Left ventricle myocardium superior (tissue), 1 donor: Measurements from ENCODE around the gene GBA2. TPM values are rescaled to one million over a fixed set of nuclear protein-coding genes. Genes with fewer than 3 reads are reported as not detected.

Experiments used
- ATAC-seq: fragments of 200-7000 bp; cut with Tn5 transposase; one replicate; pipeline ENCODE4 v1.9.1; 2020; ENCODE audit warnings: mild to moderate bottlenecking, moderate library complexity
- DNase-seq: peaks from one replicate; pipeline ENCODE4 v3.0.0-alpha.2; 2020
- intact Hi-C: fragments of 100-400 bp; cut with micrococcal nuclease; formaldehyde crosslinking; loops from one replicate; pipeline ENCODE4 v1.11.0; 2022
- total RNA-seq: library from RNA; stranded (reverse); fragmentation: NEBNext Ultra II Directional; extraction: Animal tissue kit (Norgen Biotek cat#: 25700); gene quantifications from one replicate; pipeline ENCODE4 v1.2.1, GENCODE V29; 2021
- donor health status: DM: no; HTN: yes; CAD: no; lungs with severe emphysema.

GBA2 gene
- total RNA-seq, 1 donor from 2014 or later = 90.2 TPM

- ATAC-seq (peak; percentile 92), DNase-seq (no peak)
- intact Hi-C loops = no loop called here
Measured at GRCh38 chr9:35771075-35771433, 22.0 kb upstream of the GBA2 start.

- intact Hi-C loops = no loop called here
Measured at GRCh38 chr9:35769763-35770162, 20.7 kb upstream of the GBA2 start.

GRCh38 chr9:35767458-35767857 lies 18.4 kb upstream of the GBA2 start:
- intact Hi-C loops = no loop called here
- DNase-seq = no peak

More at GRCh38 chr9:35769763-35770162, 20.7 kb upstream of the GBA2 start:
- ATAC-seq (no peak), DNase-seq (no peak)

GRCh38 chr9:35766997-35767396 lies 18.0 kb upstream of the GBA2 start:
- no peak for DNase-seq
- no peak for ATAC-seq
- intact Hi-C loops = no loop called here

More at GRCh38 chr9:35767458-35767857, 18.4 kb upstream of the GBA2 start:
- ATAC-seq = no peak

GRCh38 chr9:35763803-35764202 lies 14.8 kb upstream of the GBA2 start:
- intact Hi-C loops = no loop called here
- ATAC-seq (no peak), DNase-seq (no peak)

GRCh38 chr9:35763181-35763580 lies 14.2 kb upstream of the GBA2 start:
- DNase-seq (no peak), ATAC-seq (no peak)
- intact Hi-C loops = no loop called here

- DNase-seq (no peak), ATAC-seq (no peak)
- intact Hi-C loops = no loop called here
Measured at GRCh38 chr9:35760651-35761050, 11.6 kb upstream of the GBA2 start.

GRCh38 chr9:35759795-35760194 lies 10.8 kb upstream of the GBA2 start:
- intact Hi-C loops = no loop called here
- DNase-seq (no peak), ATAC-seq (no peak)

GRCh38 chr9:35758475-35759050 lies 9.5 kb upstream of the GBA2 start:
- no peak for DNase-seq
- ATAC-seq = no peak
- intact Hi-C loops = no loop called here

GRCh38 chr9:35757892-35758275 lies 8.9 kb upstream of the GBA2 start:
- ATAC-seq (no peak), DNase-seq (no peak)
- intact Hi-C loops = no loop called here

GRCh38 chr9:35757226-35757891 lies 8.3 kb upstream of the GBA2 start:
- intact Hi-C loops = no loop called here
- no peak for DNase-seq
- ATAC-seq = peak; percentile 69

- DNase-seq (peak; percentile 82), ATAC-seq (peak; percentile 78)
- intact Hi-C loops = no loop called here
Measured at GRCh38 chr9:35756275-35757225, 7.5 kb upstream of the GBA2 start.

GRCh38 chr9:35755071-35755470 lies 6.0 kb upstream of the GBA2 start:
- no peak for ATAC-seq
- DNase-seq = no peak
- intact Hi-C loops = no loop called here

GRCh38 chr9:35754264-35754663 lies 5.2 kb upstream of the GBA2 start, which contains the start of gene MSMP:
MSMP (minus strand) TSS chr9:35754276; CDS start chr9:35754129, 147 bp downstream.
- ATAC-seq = no peak

GRCh38 chr9:35753466-35753865 lies 4.4 kb upstream of the GBA2 start:
- intact Hi-C loops = no loop called here
- ATAC-seq (no peak), DNase-seq (no peak)

More at GRCh38 chr9:35754264-35754663, 5.2 kb upstream of the GBA2 start, which contains the start of gene MSMP:
- intact Hi-C loops = no loop called here
- no peak for DNase-seq

- DNase-seq (no peak), ATAC-seq (no peak)
- intact Hi-C loops = no loop called here
Measured at GRCh38 chr9:35750256-35750531, 1.2 kb upstream of the GBA2 start.

GRCh38 chr9:35749515-35750255 lies 657 bp upstream of the GBA2 start:
- DNase-seq = peak; percentile 55
- intact Hi-C loops = no loop called here

GRCh38 chr9:35748242-35748857 lies 678 bp downstream of the GBA2 start:
- DNase-seq (no peak), ATAC-seq (peak; percentile 2)
- intact Hi-C loops = no loop called here

More at GRCh38 chr9:35749515-35750255, 657 bp upstream of the GBA2 start:
- peak; percentile 29 for ATAC-seq

GRCh38 chr9:35746583-35746982 lies 2.4 kb downstream of the GBA2 start:
- ATAC-seq = no peak
- no peak for DNase-seq
- intact Hi-C loops = no loop called here
